Esophagus muscularis mucosa (tissue), 4 donors: Measurements from ENCODE around the gene COL25A1. TPM values are rescaled to one million over a fixed set of nuclear protein-coding genes. Genes with fewer than 3 reads are reported as not detected.

Experiments used
- DNase-seq: peaks from one replicate; pipeline ENCODE4 v3.0.0-alpha.2; 2017; ENCODE audit errors: extremely low spot score
- H3K27ac ChIP-seq, 4 donors: fragments of 200-600 bp; sonication (generic); replicated peaks in 1 of 4; 1 replicate in 3 of 4; 2 replicates in 1 of 4; pipeline ENCODE4 v1.5.1; 2016 to 2019; ENCODE audit warnings: mild to moderate bottlenecking in 1 of 4
- H3K27me3 ChIP-seq, 4 donors: fragments of 200-600 bp; sonication (generic); one replicate each; pipeline versions ENCODE4 v1.5.1 to v1.6.0; 2016 to 2019
- H3K36me3 ChIP-seq, 4 donors: fragments of 200-600 bp; sonication (generic); one replicate each; pipeline ENCODE4 v1.5.1; 2016 to 2019
- H3K4me1 ChIP-seq, 4 donors: fragments of 200-600 bp; sonication (generic); one replicate each; pipeline ENCODE4 v1.5.1; 2016 to 2019
- H3K4me3 ChIP-seq, 4 donors: fragments of 200-600 bp; sonication (generic); 1 replicate in 2 of 4; 2 replicates in 2 of 4; pipeline ENCODE4 v1.5.1; 2016 to 2019; ENCODE audit warnings: mild to moderate bottlenecking in 4 of 4, moderate library complexity in 1 of 4
- H3K9me3 ChIP-seq, 4 donors: fragments of 200-600 bp; sonication (generic); 1 replicate in 3 of 4; 2 replicates in 1 of 4; pipeline ENCODE4 v1.5.1; 2016 to 2019
- EP300 ChIP-seq: sonication (generic); formaldehyde crosslinking; IDR thresholded peaks from one replicate; pipeline ENCODE4 v1.6.1; 2017; ENCODE audit warnings: antibody characterized with exemption
- POLR2A ChIP-seq: fragments of 450-650 bp; IDR thresholded peaks from one replicate; pipeline ENCODE4 v1.6.1; 2017; ENCODE audit warnings: antibody characterized with exemption, moderate library complexity, mild to moderate bottlenecking, low read depth
- POLR2AphosphoS5 ChIP-seq, 2 donors: sonication (generic); formaldehyde crosslinking; IDR thresholded peaks; one replicate each; pipeline ENCODE4 v1.6.1; 2017; ENCODE audit warnings: antibody characterized with exemption in 2 of 2
- WGBS: methylation state at CpG from one replicate; pipeline ENCODE4 v1.1.5; 2018; 5-methylcytosine and 5-hydroxymethylcytosine counted together
- intact Hi-C: fragments of 100-400 bp; cut with DNase I; formaldehyde crosslinking; loops from one replicate; pipeline ENCODE4 v1.15.1; 2023
- total RNA-seq, 4 donors: library from RNA; depleted of rRNA; stranded (reverse); fragments of >200 nt; gene quantifications; one replicate each; pipeline versions ENCODE4 v1.1.0 to v1.2.1, GENCODE V29; 2016
- TF ChIP-seq, protein P1 (sequence below), 3 experiments: fragments of 200-600 bp in 2 of 3; fragments of 450-650 bp in 1 of 3; sonication (generic) in 2 of 3; IDR thresholded peaks; one replicate each; pipeline ENCODE4 v1.5.1; 2017 to 2019; ENCODE audit warnings: antibody characterized with exemption in 3 of 3, mild to moderate bottlenecking in 2 of 3, moderate library complexity in 1 of 3

The COL25A1 gene
- total RNA-seq, 4 donors from 2014 or later = 1.0 to 3.7 (median 2.0) TPM

DNA sequence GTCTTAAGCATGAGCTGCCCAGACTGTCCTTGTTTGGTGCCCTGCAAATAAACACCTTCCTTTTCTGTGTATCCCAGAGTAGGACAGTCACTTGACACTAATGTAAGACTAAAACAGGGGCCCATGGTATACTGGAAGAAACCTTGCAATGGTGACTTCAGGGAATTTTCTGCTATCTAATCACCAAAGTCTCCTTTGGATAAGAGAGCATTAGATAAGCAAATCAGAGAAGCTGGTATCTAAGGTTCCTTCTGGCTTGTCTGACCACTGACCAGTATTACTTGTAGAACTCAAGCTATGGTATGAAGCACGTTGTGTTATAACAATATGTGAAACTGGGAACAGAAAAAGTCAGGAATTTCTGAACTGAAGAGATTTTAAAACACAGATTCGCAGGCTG is 173.9 kb downstream of the COL25A1 start:
- no peak for TF ChIP-seq EP300
- no peak for TF ChIP-seq POLR2A
- TF ChIP-seq, protein P1, sequence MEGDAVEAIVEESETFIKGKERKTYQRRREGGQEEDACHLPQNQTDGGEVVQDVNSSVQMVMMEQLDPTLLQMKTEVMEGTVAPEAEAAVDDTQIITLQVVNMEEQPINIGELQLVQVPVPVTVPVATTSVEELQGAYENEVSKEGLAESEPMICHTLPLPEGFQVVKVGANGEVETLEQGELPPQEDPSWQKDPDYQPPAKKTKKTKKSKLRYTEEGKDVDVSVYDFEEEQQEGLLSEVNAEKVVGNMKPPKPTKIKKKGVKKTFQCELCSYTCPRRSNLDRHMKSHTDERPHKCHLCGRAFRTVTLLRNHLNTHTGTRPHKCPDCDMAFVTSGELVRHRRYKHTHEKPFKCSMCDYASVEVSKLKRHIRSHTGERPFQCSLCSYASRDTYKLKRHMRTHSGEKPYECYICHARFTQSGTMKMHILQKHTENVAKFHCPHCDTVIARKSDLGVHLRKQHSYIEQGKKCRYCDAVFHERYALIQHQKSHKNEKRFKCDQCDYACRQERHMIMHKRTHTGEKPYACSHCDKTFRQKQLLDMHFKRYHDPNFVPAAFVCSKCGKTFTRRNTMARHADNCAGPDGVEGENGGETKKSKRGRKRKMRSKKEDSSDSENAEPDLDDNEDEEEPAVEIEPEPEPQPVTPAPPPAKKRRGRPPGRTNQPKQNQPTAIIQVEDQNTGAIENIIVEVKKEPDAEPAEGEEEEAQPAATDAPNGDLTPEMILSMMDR (IDR thresholded peaks at IDR 0.05) = no peak
- TF ChIP-seq POLR2AphosphoS5 (IDR thresholded peaks at IDR 0.05) = no peak
- Histone ChIP-seq H3K4me1 (no peaks in the 10 kb centered on the region), H3K4me3 (no peak overlapping the region), H3K27ac (no peak overlapping the region), H3K36me3 (no peaks in the 10 kb centered on the region), H3K27me3 (no peaks in the 10 kb centered on the region), H3K9me3 (no peaks in the 10 kb centered on the region)
- DNase-seq = no peak
- intact Hi-C loops = no loop called here
- 80% methylated on average over 2 of the region's 2 CpGs for WGBS

DNA sequence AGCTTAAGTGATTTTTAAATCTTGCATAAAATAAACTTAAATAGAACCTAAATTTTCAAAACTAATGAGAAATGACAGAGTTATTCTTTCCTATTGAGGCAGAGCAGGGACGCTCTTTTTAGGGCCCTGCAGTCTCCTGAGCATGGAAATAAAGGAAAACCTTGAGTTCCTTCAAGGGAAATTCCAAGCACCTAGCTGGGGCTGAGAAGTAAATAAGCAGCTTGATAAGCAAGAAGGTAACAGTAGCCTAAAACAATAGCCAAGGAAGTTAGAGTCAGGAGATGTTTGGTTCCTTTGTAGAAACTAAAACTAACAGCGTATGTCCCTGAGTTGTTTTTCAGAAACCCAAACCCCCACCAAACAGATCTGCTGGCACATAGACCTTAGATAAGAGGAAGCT is 174.6 kb downstream of the COL25A1 start:
- no peak overlapping the region for H3K4me3 ChIP-seq
- H3K9me3 ChIP-seq = no peaks in the 10 kb centered on the region
- WGBS = 82% methylated on average over 2 of the region's 2 CpGs
- no peak for DNase-seq
- no peaks in the 10 kb centered on the region for H3K27me3 ChIP-seq
- no peaks in the 10 kb centered on the region for H3K36me3 ChIP-seq
- no peak overlapping the region for H3K27ac ChIP-seq
- TF ChIP-seq POLR2A (no peak), EP300 (no peak), POLR2AphosphoS5 (IDR thresholded peaks at IDR 0.05) (no peak)
- TF ChIP-seq, protein P1 (IDR thresholded peaks at IDR 0.05) = no peak
- H3K4me1 ChIP-seq = no peaks in the 10 kb centered on the region
- intact Hi-C loops = no loop called here

DNA sequence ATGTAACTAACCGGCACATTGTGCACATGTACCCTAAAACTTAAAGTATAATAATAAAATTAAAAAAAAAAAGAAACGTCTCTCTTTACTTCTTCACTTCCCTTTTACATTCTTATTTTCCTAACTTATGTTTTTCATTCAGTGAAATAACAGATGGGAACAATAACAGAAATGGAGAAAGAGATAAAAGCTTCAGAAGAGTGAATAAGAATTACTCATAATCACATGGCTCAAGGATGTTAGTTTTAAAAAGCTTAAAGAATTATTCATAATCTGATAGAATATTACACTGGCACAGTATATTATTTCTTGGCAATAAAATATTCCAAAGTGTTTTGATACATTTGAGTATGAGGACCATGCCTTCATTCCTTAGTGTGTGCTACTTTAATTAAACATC is 175.6 kb downstream of the COL25A1 start:
- TF ChIP-seq POLR2AphosphoS5 (IDR thresholded peaks at IDR 0.05) (no peak), POLR2A (no peak), EP300 (no peak)
- TF ChIP-seq, protein P1 (IDR thresholded peaks at IDR 0.05) = no peak
- no peaks in the 10 kb centered on the region for H3K9me3 ChIP-seq
- H3K4me3 ChIP-seq = no peak overlapping the region
- no peak for DNase-seq
- H3K36me3 ChIP-seq = no peaks in the 10 kb centered on the region
- intact Hi-C loops = no loop called here
- WGBS = 80% methylated on average over 2 of the region's 2 CpGs
- H3K27me3 ChIP-seq = no peaks in the 10 kb centered on the region
- no peak overlapping the region for H3K27ac ChIP-seq
- H3K4me1 ChIP-seq = no peaks in the 10 kb centered on the region

DNA sequence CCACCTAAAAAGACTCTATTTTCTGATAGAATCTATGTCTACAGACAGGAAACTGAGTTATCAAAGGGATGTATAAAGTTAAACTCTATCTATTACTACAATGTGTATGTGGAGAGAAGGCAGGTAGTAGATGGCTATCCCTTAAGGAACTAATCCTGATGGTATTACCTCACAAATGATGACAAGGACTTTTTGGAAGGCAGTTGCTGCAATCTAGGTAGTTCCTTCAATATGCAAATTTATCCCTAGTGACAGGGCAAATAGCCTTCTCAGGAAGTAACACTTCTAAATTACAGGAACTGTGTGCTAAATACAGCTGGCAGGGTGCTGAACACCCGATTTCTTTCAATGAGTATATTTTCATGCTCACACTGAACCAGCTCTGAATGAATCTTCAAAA is 177.4 kb downstream of the COL25A1 start:
- Histone ChIP-seq H3K4me3 (no peak overlapping the region), H3K4me1 (no peaks in the 10 kb centered on the region), H3K9me3 (no peaks in the 10 kb centered on the region), H3K27ac (no peak overlapping the region), H3K36me3 (no peaks in the 10 kb centered on the region), H3K27me3 (no peaks in the 10 kb centered on the region)
- 52% methylated on average over 1 of the region's 1 CpG for WGBS
- no peak for TF ChIP-seq POLR2AphosphoS5 (IDR thresholded peaks at IDR 0.05)
- no peak for TF ChIP-seq EP300
- TF ChIP-seq POLR2A = no peak
- TF ChIP-seq, protein P1 (IDR thresholded peaks at IDR 0.05) = no peak
- DNase-seq = no peak
- intact Hi-C loops = no loop called here

DNA sequence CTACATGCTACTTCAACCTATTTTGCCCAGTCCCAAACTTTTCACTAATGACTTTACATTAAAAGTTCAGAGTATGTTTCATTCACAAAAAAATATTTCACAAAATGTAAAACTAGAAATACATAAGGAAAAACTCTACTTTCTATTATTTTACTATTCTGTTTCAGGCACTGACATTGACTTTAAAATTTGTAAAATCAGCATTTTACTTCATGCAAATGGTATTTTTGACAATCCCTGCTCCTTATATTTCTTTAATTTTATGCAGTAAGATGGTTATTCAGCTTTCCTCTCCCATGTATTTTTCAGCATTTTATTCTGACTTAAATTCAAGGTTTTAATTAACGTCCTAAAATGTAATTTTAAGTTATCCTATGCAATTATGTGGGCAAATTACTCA is 178.5 kb downstream of the COL25A1 start:
- H3K9me3 ChIP-seq = no peaks in the 10 kb centered on the region
- H3K27ac ChIP-seq = no peak overlapping the region
- 88% methylated on average over 1 of the region's 1 CpG for WGBS
- DNase-seq = no peak
- H3K4me3 ChIP-seq = no peak overlapping the region
- H3K27me3 ChIP-seq = no peaks in the 10 kb centered on the region
- no peak for TF ChIP-seq POLR2AphosphoS5 (IDR thresholded peaks at IDR 0.05)
- TF ChIP-seq EP300 = no peak
- TF ChIP-seq, protein P1 (IDR thresholded peaks at IDR 0.05) = no peak
- TF ChIP-seq POLR2A = no peak
- intact Hi-C loops = no loop called here
- H3K36me3 ChIP-seq = no peaks in the 10 kb centered on the region
- H3K4me1 ChIP-seq = no peaks in the 10 kb centered on the region
